ENCODE results near the gene BARX1.

The BARX1 gene

GRCh38 chr9:93917121-93917853 lies 37.9 kb downstream of the BARX1 start:
- DNase-seq, result no peak

DNA sequence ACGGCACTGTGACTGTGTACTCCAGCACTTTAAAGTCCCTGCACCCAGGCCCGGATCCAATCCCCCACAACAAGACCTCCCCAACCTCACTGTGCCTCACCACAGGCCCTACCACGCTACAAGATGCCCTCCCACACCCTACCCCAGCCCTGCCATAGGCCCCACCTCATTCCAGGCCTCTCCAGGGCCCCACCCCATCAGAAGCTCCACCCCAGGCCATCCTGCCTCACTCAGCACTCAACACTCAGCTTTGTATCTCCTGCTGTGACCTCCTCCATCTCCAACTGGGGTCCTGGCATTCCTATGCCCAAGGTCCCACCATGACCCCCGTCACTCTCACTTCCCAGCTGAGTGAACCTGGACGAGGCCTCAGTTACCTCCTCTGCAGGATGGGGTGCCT lies 38.8 kb downstream of the BARX1 start:
- DNase-seq, result no peak

GRCh38 chr9:93911801-93912554 lies 43.2 kb downstream of the BARX1 start:
- DNase-seq, result no peak

- DNase-seq, result no peak
These were observed 43.9 kb downstream of the BARX1 start for GRCh38 chr9:93911136-93911745.

GRCh38 chr9:93910598-93910997 lies 44.6 kb downstream of the BARX1 start:
- DNase-seq, result no peak

DNA sequence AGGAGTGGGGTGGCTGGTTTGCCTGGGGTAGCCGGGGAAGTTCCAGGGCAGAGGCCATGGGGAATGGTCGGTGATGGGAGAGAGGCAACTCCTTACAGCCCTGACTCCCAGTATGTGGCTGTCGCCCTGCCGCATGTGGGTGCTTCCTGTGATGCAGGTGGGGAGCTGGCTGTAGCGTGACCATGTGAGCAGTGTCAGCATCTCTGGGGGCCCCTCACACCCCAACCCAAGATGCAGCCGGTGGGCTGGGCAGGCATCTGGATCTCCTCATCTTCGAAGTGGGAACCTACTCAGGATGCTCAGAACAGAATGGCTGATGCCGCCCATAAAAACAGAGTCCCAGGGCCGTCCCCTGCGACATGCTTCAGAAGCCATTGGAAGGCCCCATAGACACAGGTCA lies 45.0 kb downstream of the BARX1 start:
- no peak for DNase-seq

DNA sequence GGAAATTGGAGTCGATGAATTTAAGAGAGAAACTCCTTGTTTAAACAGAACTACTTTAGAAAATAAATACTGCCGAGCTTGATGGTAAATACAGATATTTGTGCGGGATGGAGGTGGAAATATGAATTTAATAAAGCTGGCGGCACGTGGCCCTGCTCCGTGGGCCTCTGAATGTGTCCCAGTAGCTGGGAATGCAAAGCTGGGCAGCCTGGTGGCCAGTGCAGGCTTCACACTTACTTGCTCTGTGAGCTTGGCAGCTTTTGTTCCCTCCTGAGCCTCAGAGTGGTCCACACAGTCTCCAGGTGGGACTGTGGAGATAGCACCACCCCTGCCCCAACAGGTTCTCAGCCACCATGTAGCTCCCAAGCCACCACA lies 45.9 kb downstream of the BARX1 start:
- no peak for DNase-seq

GRCh38 chr9:93908591-93909241 lies 46.4 kb downstream of the BARX1 start:
- no peak for DNase-seq

- no peak for DNase-seq
These were observed 47.5 kb downstream of the BARX1 start for GRCh38 chr9:93907551-93908199.

- no peak for DNase-seq
These were observed 48.8 kb downstream of the BARX1 start for GRCh38 chr9:93906195-93906880.

- no peak for DNase-seq
These were observed 49.6 kb downstream of the BARX1 start for GRCh38 chr9:93905473-93906133.

DNA sequence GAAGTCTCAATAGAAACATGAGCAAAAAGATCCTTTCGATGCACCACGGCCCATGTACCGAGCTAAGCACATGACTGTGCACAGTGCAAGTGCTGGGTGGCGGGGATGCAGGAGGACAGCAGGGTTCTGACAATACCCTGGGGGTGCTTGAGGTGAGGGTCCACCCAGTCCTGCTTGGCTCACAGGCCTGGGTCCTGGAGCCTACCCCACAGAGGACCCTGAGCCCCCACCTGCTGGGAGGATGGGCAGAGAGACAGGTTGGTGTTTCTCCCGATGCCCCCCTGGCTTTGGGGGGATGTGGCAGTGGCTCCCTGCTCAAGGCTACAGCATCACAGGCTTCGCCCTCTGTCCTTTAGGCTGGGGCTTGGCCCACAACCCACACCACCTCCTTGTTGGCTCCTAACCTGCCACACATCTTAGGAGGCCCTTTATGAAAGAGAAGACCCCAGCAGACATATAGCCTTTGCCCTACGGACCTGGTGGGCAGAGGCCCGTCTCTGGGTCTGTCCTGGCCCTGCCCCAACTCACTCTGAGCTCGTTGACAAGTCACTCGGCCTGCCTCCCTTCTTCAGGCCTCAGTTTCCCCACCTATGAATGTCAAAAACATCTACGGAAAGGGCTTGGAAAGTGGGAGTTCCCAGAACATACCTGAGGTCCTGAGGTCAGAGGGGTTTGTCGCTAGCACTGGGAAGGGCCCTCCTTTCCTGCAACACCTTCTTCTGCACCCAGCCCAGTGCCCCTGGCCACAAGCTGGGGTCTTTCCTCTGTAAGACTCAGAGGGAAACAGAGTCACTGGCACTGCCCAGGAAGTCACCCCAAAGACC lies 50.3 kb downstream of the BARX1 start:
- DNase-seq, result no peak

GRCh38 chr9:93903886-93904648 lies 51.1 kb downstream of the BARX1 start:
- DNase-seq, result no peak

- no peak for DNase-seq
These were observed 52.1 kb downstream of the BARX1 start for GRCh38 chr9:93902780-93903655.

- no peak for DNase-seq
These were observed 52.9 kb downstream of the BARX1 start for GRCh38 chr9:93902051-93902779.

All from fibroblast of skin of back (primary cell).